Stimulated activated CD4-positive, alpha-beta T cell treated with anti-CD3 and anti-CD28 coated beads, Interleukin-1b, Interleukin-23, amount 100 ng/mL, for 1 hour (primary cell): ENCODE measurements around the gene TCF21.
"Not testable (repeated sequence)": the region's sequence is repeated elsewhere in the genome, so short reads cannot be mapped to it uniquely, and the experiment has no call there.

ENCODE experiments used
- DNase-seq, 2 donors: peaks; one replicate each; pipeline ENCODE4 v3.0.0-alpha.2; 2020; ENCODE audit warnings: low read depth in 2 of 2

Gene TCF21

DNA sequence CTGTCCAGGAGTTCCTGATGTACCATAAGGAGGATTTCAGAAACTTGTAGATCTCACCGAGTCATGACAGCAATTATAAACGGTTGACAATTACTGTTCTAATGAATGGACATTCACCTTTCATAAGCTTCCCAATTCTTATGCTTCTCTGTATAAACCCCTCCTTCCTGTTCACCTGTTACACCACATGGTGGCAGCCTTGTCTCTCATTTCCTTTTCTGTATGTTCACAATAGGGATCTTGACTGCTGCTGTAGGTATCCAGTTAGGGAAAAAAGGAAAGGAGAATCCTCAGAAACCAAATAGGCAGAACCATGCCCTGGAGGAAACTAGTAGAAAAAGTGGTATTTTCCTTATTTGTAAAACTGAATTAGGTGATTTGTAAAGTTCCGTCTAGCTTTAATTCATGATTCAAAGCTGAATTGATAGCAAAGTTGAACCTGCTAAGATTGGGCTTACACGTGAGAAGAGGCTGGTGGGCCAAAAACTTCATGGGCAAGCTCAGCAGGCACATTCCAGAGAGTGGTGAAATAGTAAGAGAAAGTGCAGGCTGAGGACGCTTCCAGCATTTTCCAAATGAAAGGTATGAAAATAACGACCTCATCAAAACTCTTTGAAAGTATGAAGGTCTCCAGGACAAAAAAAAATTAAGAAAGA is 35.2 kb downstream of the TCF21 start:
- peak; percentile 5 to 34 for DNase-seq

DNA sequence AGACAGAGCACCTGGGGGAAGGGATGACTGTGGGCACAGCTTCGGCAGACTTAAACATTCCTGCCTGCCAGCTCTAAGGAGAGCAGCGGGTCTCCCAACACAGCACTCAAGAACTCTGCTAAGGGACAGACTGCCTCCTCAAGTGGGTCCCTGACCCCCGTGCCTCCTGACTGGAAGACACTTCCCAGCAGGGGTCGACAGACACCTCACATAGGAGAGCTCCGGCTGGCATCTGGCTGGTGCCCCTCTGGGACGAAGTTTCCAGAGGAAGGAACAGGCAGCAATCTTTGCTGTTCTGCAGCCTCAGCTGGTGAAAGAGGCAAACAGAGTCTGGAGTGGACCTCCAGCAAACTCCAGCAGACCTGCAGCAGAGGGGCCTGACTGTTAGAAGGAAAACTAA is 42.3 kb downstream of the TCF21 start:
- DNase-seq = not testable (repeated sequence)

DNA sequence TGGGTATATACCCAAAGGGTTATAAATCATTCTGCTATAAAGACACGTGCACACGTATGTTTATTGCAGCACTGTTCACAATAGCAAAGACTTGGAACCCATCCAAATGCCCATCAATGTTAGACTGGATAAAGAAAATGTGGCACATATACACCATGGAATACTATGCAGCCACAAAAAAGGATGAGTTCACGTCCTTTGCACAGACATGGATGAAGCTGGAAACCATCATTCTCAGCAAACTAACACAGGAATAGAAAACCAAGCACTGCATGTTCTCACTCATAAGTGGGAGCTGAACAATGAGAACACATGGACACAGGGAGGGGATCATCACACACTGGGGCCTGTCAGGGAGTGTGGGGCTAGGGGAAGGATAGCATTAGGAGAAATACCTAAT is 47.4 kb downstream of the TCF21 start:
- DNase-seq = not testable (repeated sequence)

DNA sequence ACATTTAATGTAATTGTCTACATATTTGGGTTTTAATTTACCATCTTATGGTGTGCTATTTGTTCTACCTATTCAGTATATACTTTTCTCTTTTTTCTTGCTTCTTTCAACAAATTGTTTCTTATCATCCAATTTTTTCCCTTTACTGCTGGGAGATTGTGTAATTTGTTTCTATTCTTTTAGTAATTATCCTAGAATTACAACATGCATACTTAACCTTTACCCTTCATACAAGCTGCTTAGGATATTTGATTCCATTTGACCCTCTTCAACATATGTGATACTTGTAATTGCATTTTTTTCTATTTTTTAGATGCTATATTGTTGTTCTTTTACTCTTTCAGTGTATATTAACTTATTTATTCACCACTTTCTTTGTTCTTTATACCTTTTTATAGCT is 49.0 kb downstream of the TCF21 start:
- no peak for DNase-seq

DNA sequence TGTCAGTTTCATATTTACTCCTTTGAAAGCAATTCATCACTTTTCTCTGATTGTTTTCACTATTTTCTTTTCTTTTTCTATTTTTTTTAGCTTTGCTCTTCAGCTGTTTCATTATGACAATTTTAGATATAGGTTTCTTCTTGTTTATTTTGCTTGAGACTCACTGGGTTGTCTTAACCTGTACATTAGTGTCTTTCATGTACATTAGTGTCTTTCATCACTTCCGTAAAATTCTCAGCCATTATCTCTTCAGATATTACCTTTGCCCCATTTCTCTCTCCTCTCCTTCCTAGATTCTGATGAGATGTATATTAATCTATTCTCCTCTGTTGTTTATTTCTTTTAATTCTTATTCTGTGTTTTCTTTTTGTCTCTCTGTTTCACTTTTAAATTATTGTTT is 49.6 kb downstream of the TCF21 start:
- DNase-seq = no peak

DNA sequence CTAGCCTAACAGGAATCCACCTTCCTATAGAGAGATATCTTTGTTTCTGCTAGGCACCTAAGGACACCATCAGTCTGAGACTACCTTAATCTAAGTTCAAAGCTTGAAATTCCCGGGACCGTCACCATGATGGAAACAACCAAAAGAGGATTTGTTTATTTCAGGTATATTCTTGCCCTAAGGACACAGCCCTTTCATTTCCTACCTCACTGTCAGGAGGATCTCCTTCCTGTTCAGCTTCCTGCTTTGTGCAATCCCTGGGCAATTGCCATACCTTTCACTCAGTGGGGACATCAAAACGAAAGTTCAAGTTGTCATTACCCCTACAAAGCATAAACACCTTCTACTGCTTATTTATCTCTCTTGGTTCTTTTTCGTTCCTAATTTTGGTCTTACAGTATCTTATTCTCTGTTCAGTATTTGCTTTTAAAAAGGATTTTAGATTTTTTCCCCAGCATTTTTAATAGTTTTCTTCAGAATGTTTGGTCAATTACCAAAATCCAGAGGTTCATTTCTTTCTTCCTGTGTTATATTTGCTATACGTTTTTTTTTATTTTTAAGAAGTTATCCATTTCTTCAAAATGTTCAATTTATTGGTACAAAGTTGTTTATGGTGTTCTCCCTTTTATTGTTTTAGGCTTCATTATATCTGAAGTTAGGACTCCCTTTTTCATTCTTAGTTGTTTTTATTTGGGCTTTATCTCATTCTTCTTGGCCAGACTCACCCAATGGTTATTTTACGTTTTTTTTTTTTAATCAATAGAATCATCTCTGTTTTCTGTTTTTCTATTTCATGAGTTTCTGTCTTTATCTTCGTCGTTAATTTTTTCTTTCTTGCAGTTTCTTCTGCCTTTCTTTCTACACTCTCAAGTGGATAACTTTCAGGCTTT is 51.1 kb downstream of the TCF21 start:
- no peak for DNase-seq
